NCI-H146 (cell line): ENCODE results near the gene HOXB8.

Experiments
- DNase-seq: peaks from one replicate; lab custom pipeline; 2025; lab: John Stamatoyannopoulos, UW

Gene HOXB8

DNA sequence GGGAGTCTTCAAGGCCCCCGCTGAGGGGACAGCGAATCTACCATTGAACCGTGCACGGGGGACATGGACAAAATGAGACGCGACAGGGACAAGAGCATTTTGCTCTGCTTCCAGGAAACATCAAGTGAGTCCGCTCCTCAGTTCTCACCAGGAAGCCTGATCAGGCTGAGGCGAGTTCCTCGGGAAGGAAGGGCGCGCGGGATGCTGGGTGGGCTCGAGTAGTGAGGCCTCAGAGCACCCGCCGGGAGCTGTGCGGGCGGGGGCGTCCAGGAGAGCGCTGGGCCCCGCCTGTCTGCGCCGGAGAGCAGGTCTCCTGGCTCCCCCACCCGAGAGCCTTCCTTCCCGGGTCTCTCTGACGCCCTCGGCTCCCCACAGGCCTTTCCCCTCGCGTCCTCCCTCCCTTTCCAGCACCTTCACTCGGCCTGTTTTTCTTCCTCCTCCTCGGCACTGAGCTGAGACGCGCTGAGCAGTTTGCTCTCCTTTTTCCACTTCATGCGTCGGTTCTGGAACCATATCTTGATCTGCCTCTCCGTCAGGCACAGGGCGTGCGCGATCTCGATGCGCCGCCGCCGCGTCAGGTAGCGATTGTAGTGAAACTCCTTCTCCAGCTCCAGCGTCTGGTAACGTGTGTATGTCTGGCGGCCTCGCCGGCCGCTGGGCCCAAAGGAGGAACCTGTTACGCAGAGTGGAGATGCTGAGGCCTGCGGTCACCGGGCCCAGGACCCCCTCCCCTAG, 18.9 kb downstream of the HOXB8 start:
- DNase-seq: no peak

DNA sequence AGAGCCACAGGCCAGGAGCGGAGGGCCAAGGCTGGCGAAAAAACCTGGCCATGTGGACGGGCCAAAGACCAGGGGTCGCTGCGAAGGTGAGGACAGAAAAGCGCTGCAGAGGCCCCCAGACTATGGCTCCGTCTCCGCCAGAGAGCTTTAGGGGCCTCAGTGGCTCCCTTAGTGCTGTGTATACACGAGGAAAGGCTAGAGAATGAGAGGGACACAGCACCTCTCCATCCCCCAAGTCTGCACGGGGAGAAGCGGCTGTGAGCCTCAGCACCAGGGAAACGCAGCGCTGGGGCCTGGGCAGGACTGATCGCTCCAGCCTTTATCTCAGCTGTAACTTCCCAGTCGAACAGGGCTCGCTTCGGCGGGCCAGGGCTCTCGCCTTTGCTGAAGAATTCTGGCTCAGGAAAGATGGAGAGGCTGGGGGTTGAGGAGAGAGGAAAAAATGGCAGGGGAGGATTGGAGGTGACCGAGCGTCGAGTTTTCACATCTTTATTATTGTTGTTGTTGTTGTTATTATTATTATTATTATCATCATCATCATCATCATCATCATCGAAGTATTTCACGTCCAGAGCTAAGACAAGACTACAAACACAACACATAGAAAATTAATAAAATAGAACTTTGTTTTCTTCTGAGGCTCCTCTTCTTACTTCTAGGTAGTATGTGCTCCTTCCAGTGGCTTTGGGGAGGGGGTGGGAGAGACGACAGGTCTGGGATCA, 19.7 kb downstream of the HOXB8 start:
- no peak for DNase-seq

- no peak for DNase-seq
These were observed 20.4 kb downstream of the HOXB8 start for GRCh38 chr17:48594538-48595277.

GRCh38 chr17:48593840-48594537, 21.1 kb downstream of the HOXB8 start:
- DNase-seq: peak; percentile 83

- peak; percentile 67 for DNase-seq
These were observed 21.8 kb downstream of the HOXB8 start, which contains the start of gene HOXB5 for GRCh38 chr17:48593126-48593829. Gene HOXB5, minus strand, starts transcription at chr17:48593779. Its CDS starts 97 bp downstream, at chr17:48593682.

DNA sequence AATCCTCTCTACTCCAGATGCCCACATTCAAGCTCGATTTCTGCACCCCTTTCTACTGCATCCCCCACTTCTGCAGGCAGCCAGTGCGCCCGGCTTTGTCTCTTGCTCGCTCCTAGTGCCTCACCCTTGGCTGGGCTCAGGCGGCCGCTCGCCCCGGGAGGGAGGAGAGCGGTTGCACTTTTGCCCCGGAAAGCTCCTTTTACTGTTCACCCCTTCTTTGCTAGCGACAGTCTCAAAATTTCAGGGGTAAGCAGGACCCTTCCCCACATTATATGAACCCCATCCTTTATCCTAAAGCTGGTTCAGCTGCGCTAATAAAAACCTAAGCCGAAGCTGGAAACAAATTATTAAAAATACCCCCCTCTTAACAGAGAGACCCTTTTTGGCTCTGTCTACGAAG, 22.5 kb downstream of the HOXB8 start:
- DNase-seq: no peak

- no peak for DNase-seq
These were observed 23.0 kb downstream of the HOXB8 start for GRCh38 chr17:48592057-48592514.

DNA sequence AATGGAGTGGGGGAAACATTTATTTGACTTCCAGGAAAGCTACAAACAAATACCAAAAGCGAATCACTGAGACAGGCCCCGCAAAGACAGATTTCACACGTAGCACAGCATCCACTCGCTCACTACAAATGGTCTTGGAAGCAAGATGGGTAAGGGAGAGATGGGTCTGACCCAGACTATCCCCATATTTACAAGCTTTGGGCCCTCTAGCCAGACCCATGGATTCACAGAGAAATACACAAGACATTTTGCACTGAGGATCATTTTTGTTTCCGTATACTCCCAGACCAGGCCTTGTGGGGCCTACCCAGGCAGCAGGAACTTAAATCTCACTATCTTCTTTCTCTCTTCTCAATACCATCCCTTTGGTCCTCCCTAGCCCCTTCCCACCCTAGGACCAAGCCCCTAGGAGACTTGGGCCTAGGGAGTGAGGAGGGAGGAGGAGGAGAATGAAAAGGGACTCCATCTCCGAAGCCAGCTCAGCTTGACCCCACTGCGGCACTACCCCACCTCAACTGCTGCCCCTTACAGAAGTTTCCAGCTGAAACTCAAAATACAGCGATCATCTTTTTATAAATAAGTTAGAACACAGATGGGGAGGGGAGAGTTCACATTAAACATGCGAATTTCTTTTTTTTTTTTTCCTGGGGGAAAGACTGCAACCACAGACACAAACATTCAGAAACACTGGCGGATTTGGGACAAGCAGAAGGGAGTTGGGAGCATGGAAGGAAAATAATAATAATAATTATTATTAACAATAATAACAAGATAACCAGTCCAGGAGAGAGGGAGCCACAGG, 23.6 kb downstream of the HOXB8 start:
- DNase-seq: no peak

- no peak for DNase-seq
These were observed 24.4 kb downstream of the HOXB8 start for GRCh38 chr17:48590607-48591161.

- no peak for DNase-seq
These were observed 25.1 kb downstream of the HOXB8 start, which contains the start of gene HOXB3 for GRCh38 chr17:48589831-48590606. Gene HOXB3, minus strand, starts transcription at chr17:48590241. Its CDS starts 37,767 bp downstream, at chr17:48552474.

GRCh38 chr17:48589060-48589830, 25.8 kb downstream of the HOXB8 start:
- DNase-seq: no peak

DNA sequence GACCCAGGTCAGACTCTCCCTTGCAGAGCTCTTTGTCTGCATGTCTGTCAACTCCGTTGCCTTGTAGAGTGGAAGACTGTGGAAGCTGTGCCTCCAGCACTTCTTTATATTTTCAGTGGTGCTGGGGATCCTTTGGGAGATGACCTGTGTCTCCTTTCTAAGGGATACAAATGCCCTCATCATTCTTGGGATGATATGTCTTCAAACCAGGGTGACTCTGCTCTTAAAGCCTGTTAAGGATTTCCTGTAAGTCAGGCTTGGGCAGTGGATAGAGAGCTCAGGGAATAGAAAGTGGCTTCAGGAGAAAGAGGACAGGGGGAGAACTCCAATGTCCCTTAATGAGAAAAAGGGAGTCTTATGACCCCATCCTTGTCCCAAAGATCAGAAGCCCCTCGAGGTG, 26.6 kb downstream of the HOXB8 start:
- no peak for DNase-seq

DNA sequence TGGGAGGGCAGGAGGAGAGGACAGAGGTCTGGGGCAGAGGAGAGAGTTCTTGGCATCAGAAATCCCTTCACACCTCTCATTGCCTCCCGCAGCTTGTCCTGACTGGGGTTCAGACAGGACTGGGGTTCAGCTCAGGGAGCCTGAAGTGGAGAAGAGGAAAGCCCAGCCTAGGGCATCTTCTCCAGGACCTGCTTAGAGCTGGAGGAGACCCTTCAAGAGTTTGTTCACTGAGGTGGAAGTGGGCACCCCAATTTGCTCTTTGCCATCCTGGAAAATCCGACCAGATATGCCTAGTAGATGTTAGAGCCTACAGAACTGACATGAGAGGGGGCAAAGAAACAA, 27.0 kb downstream of the HOXB8 start:
- DNase-seq: no peak

- DNase-seq: peak; percentile 41
These were observed 27.6 kb downstream of the HOXB8 start for GRCh38 chr17:48587276-48588073.

DNA sequence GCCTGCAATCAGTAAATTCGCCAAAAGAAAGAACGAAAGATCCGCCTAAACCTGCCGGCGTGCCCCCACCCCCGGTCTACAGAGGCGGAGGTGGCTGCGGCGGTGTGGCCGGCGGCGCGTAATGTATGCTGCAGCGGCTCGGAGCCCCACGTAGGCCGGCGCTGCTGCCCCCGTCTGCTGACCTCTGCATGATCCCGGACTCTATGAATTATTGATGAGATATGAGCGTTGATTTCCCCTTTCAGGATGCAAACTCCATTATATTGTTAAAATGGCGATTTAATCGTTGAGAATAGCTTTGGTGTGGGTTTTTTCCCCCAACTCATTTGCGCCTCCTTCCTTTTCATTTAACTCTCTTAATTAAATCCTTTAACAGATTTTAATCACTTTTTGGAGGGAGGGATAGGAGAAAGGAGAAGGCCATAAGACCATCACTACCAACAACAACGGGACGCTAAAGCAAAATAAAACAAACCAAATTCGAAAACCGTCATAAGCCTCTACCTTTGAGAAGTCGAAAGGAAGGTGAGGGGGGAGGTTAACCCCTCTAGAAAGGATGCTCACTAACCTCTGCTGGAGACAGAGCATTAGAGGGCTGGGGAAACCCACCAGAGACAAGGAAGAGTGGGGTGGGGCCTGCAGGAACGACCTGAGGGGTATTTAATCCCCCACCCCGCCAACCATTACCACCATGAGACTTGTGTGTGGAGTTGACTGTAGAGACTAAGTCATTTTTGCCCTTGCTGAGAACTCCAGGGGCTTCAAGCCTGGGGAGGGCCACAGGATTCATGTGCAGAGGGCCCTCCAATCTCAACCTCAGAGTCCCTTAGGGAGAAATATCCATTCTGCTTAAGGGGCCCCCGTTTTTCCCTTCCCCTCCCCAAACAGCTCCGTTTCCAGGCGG, 28.5 kb downstream of the HOXB8 start:
- peak; percentile 36 for DNase-seq

DNA sequence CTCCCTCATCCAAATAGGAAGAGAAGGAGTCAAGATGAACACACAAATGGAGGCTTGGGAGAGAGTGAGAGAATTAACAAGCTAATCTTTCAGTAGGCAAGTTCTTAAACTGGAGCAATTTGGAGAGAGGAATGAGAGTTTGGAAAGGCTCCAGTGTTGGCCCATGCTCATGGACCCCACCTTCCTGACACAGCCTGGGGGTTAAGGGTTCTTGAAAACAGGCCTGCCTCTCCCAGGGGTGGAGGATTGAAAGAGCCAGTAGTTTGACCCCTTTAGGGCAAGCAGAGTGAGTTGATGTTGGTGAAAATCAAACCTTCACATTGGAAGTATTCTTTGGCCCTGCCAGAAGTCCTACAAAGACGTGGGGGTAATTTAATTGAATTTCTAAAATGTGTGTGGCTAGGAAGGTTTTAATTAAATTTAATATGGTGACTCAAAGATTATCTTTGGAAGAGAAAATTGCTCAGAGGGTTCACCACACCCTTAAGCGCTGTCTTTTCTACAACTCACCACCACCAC, 30.8 kb downstream of the HOXB8 start:
- DNase-seq: no peak
